Germinal center (tissue), 1 donor: ENCODE results near the gene ARPC5.

Experiments
- DNase-seq: peaks from one replicate; pipeline ENCODE4 v3.0.0; 2012; ENCODE audit warnings: mixed read lengths, low spot score

Gene ARPC5

GRCh38 chr1:183585038-183585437 lies 50.5 kb downstream of the ARPC5 start:
- peak; percentile 58 for DNase-seq

- DNase-seq, result no peak
Observed at GRCh38 chr1:183584147-183584546, 51.4 kb downstream of the ARPC5 start.

- DNase-seq, result no peak
Observed at GRCh38 chr1:183583466-183583865, 52.1 kb downstream of the ARPC5 start.

- no peak for DNase-seq
Observed at GRCh38 chr1:183582021-183582713, 53.4 kb downstream of the ARPC5 start.

- DNase-seq, result peak; percentile 82
Observed at GRCh38 chr1:183580281-183580682, 55.3 kb downstream of the ARPC5 start.

- no peak for DNase-seq
Observed at GRCh38 chr1:183578856-183579255, 56.7 kb downstream of the ARPC5 start.

- no peak for DNase-seq
Observed at GRCh38 chr1:183577897-183578465, 57.6 kb downstream of the ARPC5 start.

- DNase-seq, result no peak
Observed at GRCh38 chr1:183576537-183576936, 59.0 kb downstream of the ARPC5 start.

- DNase-seq, result no peak
Observed at GRCh38 chr1:183575606-183576005, 60.0 kb downstream of the ARPC5 start.

- DNase-seq, result no peak
Observed at GRCh38 chr1:183572721-183573120, 62.9 kb downstream of the ARPC5 start.

GRCh38 chr1:183571678-183572268 lies 63.8 kb downstream of the ARPC5 start:
- DNase-seq, result no peak
